ENCODE data around the gene AGAP5. TPM values are rescaled to one million over a fixed set of nuclear protein-coding genes. Genes with fewer than 3 reads are reported as not detected.

AGAP5 gene
- total and polyA plus RNA-seq, 2 of the 13 experiments (the other 11 are each of a cell fraction or from before 2014, with no cell fraction given), result 5.3 to 7.9 TPM

- no peak for TF ChIP-seq THAP9 (CRISPR knock-in tag; IDR thresholded peaks at IDR 0.05; ENCODE audit: borderline replicate concordance)
- no peak for TF ChIP-seq TCF7 (IDR thresholded peaks at IDR 0.05; ENCODE audit: low read depth)
- TF ChIP-seq GTF3A (CRISPR knock-in tag; conservative IDR thresholded peaks at IDR 0.05), result no peak
Observed at GRCh38 chr10:73653701-73654100, 44.2 kb downstream of the AGAP5 start (continued).

- Histone ChIP-seq H3K79me2 (ENCODE audit: insufficient read depth, low read length) (no peaks in the 10 kb centered on the region), H4K20me1 (ENCODE audit: insufficient read depth, low read length) (no peaks in the 10 kb centered on the region), H3K9me3 (ENCODE audit: low read length) (no peaks in the 10 kb centered on the region), H3K27me3 (ENCODE audit: control insufficient read depth in 1 of 2, insufficient read depth in 2 of 2, low read length in 2 of 2) (peaks cover 2 to 6% of the 10 kb centered on the region in 2 experiments; a peak in 1 of 5 replicates), H3K4me3 (replicated peaks in 1 of 3; ENCODE audit: insufficient read depth in 1 of 3, low read depth in 2 of 3, low read length in 3 of 3) (no peak overlapping the region), H3K36me3 (replicated peaks in 1 of 2; ENCODE audit: control insufficient read depth in 1 of 2, insufficient read depth in 2 of 2, low read length in 2 of 2) (no peaks in the 10 kb centered on the region), H3K27ac (ENCODE audit: extremely low read length, insufficient read depth, low read length) (no peak overlapping the region), H2AFZ (ENCODE audit: low read length) (no peak overlapping the region), H3K9ac (ENCODE audit: insufficient read depth, low read depth, low read length) (no peak overlapping the region), H3K4me2 (ENCODE audit: low read depth, low read length) (no peak overlapping the region), H3K4me1 (ENCODE audit: insufficient read depth, low read length) (peaks cover 17% of the 10 kb centered on the region)
- in situ Hi-C loops (cut with HindIII; ENCODE audit: extremely low pct_ligation_motif_present, low pct_unique_long_range_greater_than_20kb) (no loop called here), intact Hi-C loops (cut with micrococcal nuclease; ENCODE audit: unreplicated experiment) (no loop called here)
- DNase-seq (ENCODE audit: low spot score) (no peak), FAIRE-seq (no peak), ATAC-seq (no peak; the same call in 2 of the 3 replicates)
- 30% methylated on average over 2 of the region's 11 CpGs for WGBS (ENCODE audit: low lambda C conversion rate)
- BruUV-seq (replicated peaks), result no TSS peak
- ChIA-PET POLR2A (no interaction called here), CTCF (ENCODE audit: low intra/inter-chr PET ratio, low total read pairs) (no interaction called here)
- TF ChIP-seq DBP (CRISPR knock-in tag; IDR thresholded peaks at IDR 0.05; ENCODE audit: not compliant biosample characterization), result no peak
- TF ChIP-seq ZFY (CRISPR knock-in tag; IDR thresholded peaks at IDR 0.05), result no peak
- no peak for TF ChIP-seq HIVEP1 (CRISPR knock-in tag; IDR thresholded peaks at IDR 0.05)
- no peak for TF ChIP-seq NAIF1 (CRISPR knock-in tag; IDR thresholded peaks at IDR 0.05; ENCODE audit: borderline replicate concordance)
- no peak for TF ChIP-seq JUNB (CRISPR knock-in tag; IDR thresholded peaks at IDR 0.05; ENCODE audit: borderline replicate concordance)
- TF ChIP-seq ZNF543 (CRISPR knock-in tag; IDR thresholded peaks at IDR 0.05), result no peak
- TF ChIP-seq FOSL1 (CRISPR knock-in tag; IDR thresholded peaks at IDR 0.05; ENCODE audit: borderline replicate concordance), result no peak
- TF ChIP-seq ZNF281 (CRISPR knock-in tag; IDR thresholded peaks at IDR 0.05; ENCODE audit: borderline replicate concordance), result no peak
- no peak for TF ChIP-seq HMGA1 (CRISPR knock-in tag; conservative IDR thresholded peaks at IDR 0.05)
- TF ChIP-seq KLF9 (CRISPR knock-in tag; IDR thresholded peaks at IDR 0.05; ENCODE audit: low read depth), result no peak
- no peak for TF ChIP-seq ZNF441 (CRISPR knock-in tag; IDR thresholded peaks at IDR 0.05; ENCODE audit: borderline replicate concordance)
- no peak for TF ChIP-seq CHD2 (IDR thresholded peaks at IDR 0.05; ENCODE audit: low read depth, low read length)
- TF ChIP-seq MIXL1 (CRISPR knock-in tag; IDR thresholded peaks at IDR 0.05), result no peak
- TF ChIP-seq ZNF691 (CRISPR knock-in tag; IDR thresholded peaks at IDR 0.05; ENCODE audit: borderline replicate concordance, low read depth), result no peak
- TF ChIP-seq HNRNPL (IDR thresholded peaks at IDR 0.05; ENCODE audit: low read depth, low read length), result no peak
Observed at GRCh38 chr10:73653195-73653594, 44.7 kb downstream of the AGAP5 start.

All from HepG2 (cell line).